Activated naive CD4-positive, alpha-beta T cell treated with anti-CD3 and anti-CD28 coated beads for 36 hours (primary cell): ENCODE results near the gene ADGRL3. TPM values are rescaled to one million over a fixed set of nuclear protein-coding genes. Genes with fewer than 3 reads are reported as not detected.

ENCODE experiments used
- CTCF ChIA-PET: fragments of 350-600 bp; sonication (Branson Sonifier 250); formaldehyde crosslinking; loops from one replicate; lab custom pipeline; 2021; ENCODE audit warnings: antibody characterized with exemption; lab: Charles Lee
- DNase-seq: peaks from one replicate; pipeline ENCODE4 v3.0.0-alpha.2; 2020
- H3K27ac Mint-ChIP-seq: one replicate; pipeline ENCODE4 v1.8.0; 2021; ENCODE audit warnings: mild to moderate bottlenecking, mixed read lengths
- H3K27me3 Mint-ChIP-seq: one replicate; pipeline ENCODE4 v1.8.0; 2021; ENCODE audit warnings: low read depth, mixed read lengths
- H3K36me3 Mint-ChIP-seq: one replicate; pipeline ENCODE4 v1.8.0; 2021; ENCODE audit warnings: low read depth, mixed read lengths
- H3K4me1 Mint-ChIP-seq: one replicate; pipeline ENCODE4 v1.8.0; 2021; ENCODE audit warnings: low read depth, mixed read lengths
- H3K4me3 Mint-ChIP-seq: one replicate; pipeline ENCODE4 v1.8.0; 2021; ENCODE audit warnings: mild to moderate bottlenecking, moderate library complexity, mixed read lengths
- H3K9me3 Mint-ChIP-seq: one replicate; pipeline ENCODE4 v1.8.0; 2021; ENCODE audit warnings: mixed read lengths
- intact Hi-C: fragments of 100-400 bp; cut with micrococcal nuclease; formaldehyde crosslinking; loops from one replicate; pipeline ENCODE4 v1.15.1; 2023
- total RNA-seq, 2 experiments: library from RNA; stranded (reverse); gene quantifications; one replicate each; pipeline ENCODE4 v1.2.3, GENCODE V29; 2021

The ADGRL3 gene
- total RNA-seq, 2 experiments from 2014 or later = not detected

DNA sequence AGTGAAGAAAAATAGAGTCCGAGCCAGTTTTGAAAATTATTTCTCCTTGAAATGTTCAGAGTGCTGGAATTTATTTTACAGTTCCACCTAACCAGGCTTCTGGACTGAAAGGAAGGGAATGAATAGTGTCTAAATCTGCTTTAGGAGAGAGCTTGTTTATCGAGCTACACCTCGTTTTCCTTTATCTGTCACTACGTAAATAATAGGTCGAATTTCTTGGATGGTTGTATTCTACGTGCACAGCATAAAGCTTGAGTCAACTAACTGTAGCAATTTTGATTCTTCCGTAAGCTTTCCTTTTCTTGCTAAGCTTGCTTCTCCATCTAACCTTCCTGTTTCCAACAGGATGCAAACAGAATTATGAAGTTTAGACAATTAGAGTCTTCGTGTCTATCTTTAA is 48.6 kb downstream of the ADGRL3 start:
- CTCF ChIA-PET = no interaction called here
- H3K36me3 Mint-ChIP-seq = no peaks in the 10 kb centered on the region
- no peaks in the 10 kb centered on the region for H3K4me1 Mint-ChIP-seq
- no peaks in the 10 kb centered on the region for H3K27me3 Mint-ChIP-seq
- H3K9me3 Mint-ChIP-seq = peaks cover 4% of the 10 kb centered on the region
- no peak overlapping the region for H3K27ac Mint-ChIP-seq
- no peak overlapping the region for H3K4me3 Mint-ChIP-seq
- no peak for DNase-seq
- intact Hi-C loops = no loop called here

DNA sequence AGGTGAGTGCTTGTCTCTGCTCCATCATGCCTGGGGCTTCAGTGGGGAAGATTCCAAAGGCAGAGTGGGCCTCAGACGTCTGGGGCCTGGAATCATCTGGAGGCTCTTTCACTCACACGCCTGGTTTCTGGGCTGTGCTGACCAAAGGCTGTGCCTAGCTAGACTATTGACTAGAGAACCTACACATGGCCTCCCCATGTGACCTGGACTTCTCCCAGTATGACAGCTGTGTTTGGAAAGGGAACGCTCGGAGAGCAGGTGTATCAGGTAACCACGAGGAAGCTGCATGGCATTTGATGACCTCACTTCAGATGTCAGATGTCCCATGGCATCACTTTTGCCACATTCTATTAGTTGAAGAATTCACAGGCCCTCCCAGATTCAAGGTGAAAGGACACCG is 51.0 kb downstream of the ADGRL3 start:
- CTCF ChIA-PET = no interaction called here

DNA sequence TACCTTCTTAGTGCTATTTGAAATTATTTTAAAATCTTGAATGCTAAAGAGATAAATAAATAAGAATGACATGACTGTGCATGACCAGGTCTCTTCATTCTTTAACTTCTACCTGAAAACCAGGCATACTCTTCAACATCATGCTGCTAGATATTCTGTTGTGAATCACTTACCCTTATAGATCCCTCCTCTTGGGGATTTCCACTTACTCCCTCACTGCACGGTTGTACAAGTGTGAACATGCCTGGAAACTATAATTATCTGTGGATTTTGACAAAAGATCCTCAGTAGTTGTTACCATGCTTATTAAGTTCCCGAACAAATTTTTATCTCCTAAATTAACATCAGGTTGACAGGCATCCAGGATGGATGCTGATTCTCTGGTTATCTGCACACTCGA is 54.3 kb downstream of the ADGRL3 start:
- no peak for DNase-seq
- Mint-ChIP-seq H3K36me3 (no peaks in the 10 kb centered on the region), H3K9me3 (no peaks in the 10 kb centered on the region), H3K4me3 (no peak overlapping the region), H3K27ac (no peak overlapping the region), H3K27me3 (no peaks in the 10 kb centered on the region), H3K4me1 (no peaks in the 10 kb centered on the region)
- intact Hi-C loops = no loop called here
- CTCF ChIA-PET = no interaction called here

More for the DNA sequence above, 51.0 kb downstream of the ADGRL3 start:
- Mint-ChIP-seq H3K4me3 (no peak overlapping the region), H3K36me3 (no peaks in the 10 kb centered on the region), H3K27ac (no peak overlapping the region), H3K9me3 (peaks cover 2% of the 10 kb centered on the region), H3K4me1 (no peaks in the 10 kb centered on the region), H3K27me3 (no peaks in the 10 kb centered on the region)
- intact Hi-C loops = no loop called here
- no peak for DNase-seq

DNA sequence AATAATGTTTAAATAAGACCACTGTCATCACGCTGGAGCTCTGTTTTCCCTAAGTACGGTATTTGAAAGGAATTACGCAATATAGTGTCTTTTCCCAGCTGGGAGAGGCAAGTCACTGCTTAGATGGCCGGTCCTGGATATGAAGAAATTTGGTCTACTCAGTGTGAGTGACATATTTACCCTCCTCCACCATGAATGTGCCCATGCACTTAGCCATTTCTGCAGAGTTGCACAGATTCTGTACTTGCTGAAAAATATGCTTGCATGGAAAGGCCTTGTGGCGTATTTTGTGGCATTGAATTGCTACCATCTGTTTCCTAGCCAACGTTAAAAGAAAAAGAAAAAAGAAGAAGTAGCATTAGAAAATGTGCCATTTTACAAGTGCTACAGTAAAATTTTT is 73.1 kb downstream of the ADGRL3 start:
- no peak overlapping the region for H3K4me3 Mint-ChIP-seq
- no peaks in the 10 kb centered on the region for H3K27me3 Mint-ChIP-seq
- CTCF ChIA-PET = no interaction called here
- no peak for DNase-seq
- no peaks in the 10 kb centered on the region for H3K9me3 Mint-ChIP-seq
- intact Hi-C loops = no loop called here
- H3K4me1 Mint-ChIP-seq = no peaks in the 10 kb centered on the region
- no peaks in the 10 kb centered on the region for H3K36me3 Mint-ChIP-seq
- no peak overlapping the region for H3K27ac Mint-ChIP-seq

DNA sequence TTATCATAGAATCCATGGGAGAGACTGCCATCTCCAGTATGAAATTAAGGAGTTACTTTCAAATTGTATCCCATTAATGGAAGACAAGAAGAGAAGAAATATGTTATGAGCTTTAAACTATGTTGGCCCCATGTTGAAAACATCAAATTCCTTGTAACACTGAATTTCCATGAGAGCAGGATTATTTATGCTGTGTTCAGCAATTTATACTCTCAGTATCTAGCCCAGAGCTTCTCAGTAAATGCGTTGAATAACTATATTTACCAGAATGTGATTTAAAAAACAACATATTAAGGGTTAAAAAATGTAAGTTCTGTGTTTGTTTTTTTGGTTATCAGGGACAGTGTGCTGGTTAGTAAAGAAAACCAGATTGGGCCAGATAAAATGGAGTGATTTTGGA is 74.2 kb downstream of the ADGRL3 start:
- intact Hi-C loops = no loop called here

DNA sequence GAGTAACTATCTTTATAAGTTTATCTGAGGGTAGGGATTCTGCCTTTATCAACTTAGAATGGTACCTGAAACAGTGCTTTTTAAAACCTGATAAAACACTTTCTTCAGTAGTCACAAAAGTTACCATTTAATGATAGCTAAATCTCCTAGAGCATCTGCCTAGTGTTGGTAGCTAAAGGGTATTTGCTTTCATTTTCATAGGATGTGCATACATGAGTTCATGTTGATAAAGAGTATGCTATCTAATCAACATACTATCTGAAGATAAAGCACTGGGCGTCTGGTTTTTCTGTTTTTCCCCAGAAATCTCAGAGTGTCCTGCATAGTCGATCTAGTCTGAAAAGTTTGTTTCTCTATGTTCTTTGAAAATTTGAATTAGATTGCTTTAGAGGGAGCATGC is 75.1 kb downstream of the ADGRL3 start:
- intact Hi-C loops = no loop called here
- H3K27ac Mint-ChIP-seq = no peak overlapping the region
- CTCF ChIA-PET = no interaction called here
- no peaks in the 10 kb centered on the region for H3K27me3 Mint-ChIP-seq
- no peaks in the 10 kb centered on the region for H3K36me3 Mint-ChIP-seq
- peaks cover 2% of the 10 kb centered on the region for H3K9me3 Mint-ChIP-seq
- no peaks in the 10 kb centered on the region for H3K4me1 Mint-ChIP-seq
- H3K4me3 Mint-ChIP-seq = no peak overlapping the region
- no peak for DNase-seq

More for the DNA sequence above, 74.2 kb downstream of the ADGRL3 start:
- Mint-ChIP-seq H3K36me3 (no peaks in the 10 kb centered on the region), H3K27me3 (no peaks in the 10 kb centered on the region), H3K9me3 (no peaks in the 10 kb centered on the region), H3K4me1 (no peaks in the 10 kb centered on the region), H3K4me3 (no peak overlapping the region), H3K27ac (no peak overlapping the region)
- CTCF ChIA-PET = no interaction called here
- DNase-seq = no peak

DNA sequence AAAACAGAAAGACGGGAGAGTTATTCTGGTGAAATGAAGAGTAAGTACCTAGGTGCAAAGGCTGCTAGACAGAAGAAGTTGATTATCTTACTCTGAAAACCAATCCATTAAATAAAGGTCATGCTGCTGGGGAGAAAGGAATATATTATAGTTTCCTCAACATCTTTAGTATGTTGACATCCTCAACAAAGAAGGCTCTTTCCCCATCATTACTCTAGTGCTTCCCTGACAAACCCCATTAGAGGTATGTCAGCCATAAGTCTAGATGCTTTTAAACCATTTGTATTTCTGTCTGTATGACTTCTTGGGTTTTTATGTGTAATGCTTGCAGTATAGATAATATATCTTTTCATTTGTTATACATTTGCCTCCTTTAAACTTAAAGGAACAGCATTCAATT is 75.9 kb downstream of the ADGRL3 start:
- Mint-ChIP-seq H3K36me3 (no peaks in the 10 kb centered on the region), H3K27ac (no peak overlapping the region), H3K4me3 (no peak overlapping the region), H3K9me3 (peaks cover 2% of the 10 kb centered on the region), H3K4me1 (no peaks in the 10 kb centered on the region), H3K27me3 (no peaks in the 10 kb centered on the region)
- CTCF ChIA-PET = no interaction called here
- intact Hi-C loops = no loop called here
- no peak for DNase-seq

DNA sequence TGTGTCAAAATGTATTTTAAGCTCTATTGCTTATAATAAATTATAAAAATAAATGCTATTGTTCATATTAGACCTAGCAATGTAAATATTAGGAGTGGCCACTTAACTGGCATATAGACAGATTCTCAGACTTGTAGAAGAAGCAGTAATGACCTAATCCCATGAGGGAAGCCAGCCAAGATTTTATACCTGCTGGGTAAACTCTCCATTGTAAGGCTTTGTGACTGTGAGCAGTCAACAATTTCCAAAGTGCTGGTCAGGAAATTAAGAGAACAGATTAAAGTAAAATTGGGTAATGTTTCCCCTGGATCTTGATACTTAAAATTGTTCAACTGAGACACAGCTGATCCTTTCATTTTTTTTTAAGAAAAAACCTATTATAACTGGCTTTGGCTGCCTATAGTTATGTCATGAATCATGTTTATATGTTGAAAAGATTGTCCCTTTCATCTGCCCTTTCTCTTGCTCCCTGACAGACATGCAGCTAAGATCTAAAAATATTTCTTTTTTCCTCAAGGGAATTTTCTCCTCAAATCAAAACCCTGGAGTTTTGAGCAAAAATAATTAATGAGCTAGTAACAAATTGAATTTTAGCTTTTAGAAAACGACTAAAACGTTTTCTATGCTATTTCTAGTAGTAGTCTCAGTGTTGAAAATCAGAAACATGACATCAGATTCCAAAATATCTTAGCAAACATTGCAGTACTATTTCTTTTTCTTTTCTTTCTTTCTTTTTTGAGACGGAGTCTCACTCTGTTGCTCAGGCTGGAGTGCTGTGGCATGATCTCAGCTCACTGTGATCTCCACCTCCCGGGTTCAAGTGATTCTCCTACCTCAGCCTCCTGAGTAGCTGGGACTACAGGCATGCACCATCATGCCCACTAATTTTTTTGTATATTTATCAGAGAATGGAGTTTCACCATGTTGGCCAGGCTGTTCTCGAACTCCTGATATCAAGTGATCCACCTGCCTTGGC is 77.9 kb downstream of the ADGRL3 start:
- H3K9me3 Mint-ChIP-seq = peaks cover 2% of the 10 kb centered on the region
- intact Hi-C loops = no loop called here
- H3K27ac Mint-ChIP-seq = no peak overlapping the region
- H3K4me1 Mint-ChIP-seq = no peaks in the 10 kb centered on the region
- DNase-seq = no peak
- no peaks in the 10 kb centered on the region for H3K36me3 Mint-ChIP-seq
- no peak overlapping the region for H3K4me3 Mint-ChIP-seq
- CTCF ChIA-PET = no interaction called here
- H3K27me3 Mint-ChIP-seq = no peaks in the 10 kb centered on the region

DNA sequence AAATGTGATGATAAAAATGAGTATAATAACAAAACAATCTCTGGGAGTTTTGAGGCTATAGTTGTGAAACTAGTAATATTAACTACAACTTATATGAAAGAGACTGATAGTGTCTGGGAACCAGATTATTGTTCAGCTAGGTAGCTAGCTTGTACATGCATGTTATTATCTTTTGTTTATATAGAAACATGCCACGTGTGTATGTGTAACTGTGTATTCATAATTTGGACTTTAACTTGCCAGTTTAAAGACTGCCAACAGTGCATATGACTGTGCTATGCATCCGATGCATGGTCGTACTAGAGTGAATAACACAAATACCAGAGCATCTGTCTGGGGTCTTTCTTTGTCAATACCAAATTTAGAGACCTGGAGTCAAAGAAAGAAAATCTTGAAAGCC is 92.2 kb downstream of the ADGRL3 start:
- CTCF ChIA-PET = no interaction called here
- H3K27me3 Mint-ChIP-seq = no peaks in the 10 kb centered on the region
- no peak overlapping the region for H3K27ac Mint-ChIP-seq

DNA sequence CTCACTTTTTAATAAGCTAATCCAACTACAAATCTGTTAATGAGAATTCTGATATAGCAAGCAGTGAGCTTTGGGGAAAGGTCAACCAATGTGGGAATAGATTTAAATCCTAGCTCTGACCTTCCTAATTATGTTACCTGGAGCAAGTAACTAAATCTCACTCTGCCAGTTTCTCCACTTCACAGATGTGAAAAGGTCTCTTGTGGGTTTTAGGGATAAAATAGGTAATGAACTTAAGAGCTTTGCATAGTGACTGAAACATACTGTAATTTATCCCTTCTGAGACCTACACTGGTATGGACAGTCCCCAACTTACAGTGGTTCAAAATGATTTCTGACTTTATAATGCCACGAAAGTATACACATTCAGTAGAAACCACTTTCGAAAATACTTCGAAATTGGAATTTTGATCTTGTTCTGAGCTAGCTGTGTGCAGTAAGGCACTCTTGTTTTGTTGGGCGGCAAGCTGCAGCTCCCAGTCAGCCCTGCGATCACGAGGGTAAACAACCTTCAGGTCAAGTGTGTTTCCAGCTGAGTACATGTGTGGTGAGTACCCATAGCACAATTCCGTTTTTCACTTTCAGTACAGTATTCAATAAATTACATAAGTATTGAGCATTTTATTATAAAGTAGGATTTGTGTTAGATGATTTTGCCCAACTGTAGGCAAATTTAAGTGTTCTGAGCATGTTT is 93.7 kb downstream of the ADGRL3 start:
- no peaks in the 10 kb centered on the region for H3K4me1 Mint-ChIP-seq
- intact Hi-C loops = no loop called here
- H3K9me3 Mint-ChIP-seq = peaks cover 2% of the 10 kb centered on the region
- no peak overlapping the region for H3K27ac Mint-ChIP-seq
- H3K36me3 Mint-ChIP-seq = no peaks in the 10 kb centered on the region
- no peak overlapping the region for H3K4me3 Mint-ChIP-seq
- DNase-seq = no peak
- CTCF ChIA-PET = no interaction called here
- H3K27me3 Mint-ChIP-seq = no peaks in the 10 kb centered on the region

More for the DNA sequence above, 92.2 kb downstream of the ADGRL3 start:
- H3K4me1 Mint-ChIP-seq = no peaks in the 10 kb centered on the region
- no peaks in the 10 kb centered on the region for H3K36me3 Mint-ChIP-seq
- DNase-seq = no peak
- H3K4me3 Mint-ChIP-seq = no peak overlapping the region
- peaks cover 2% of the 10 kb centered on the region for H3K9me3 Mint-ChIP-seq
- intact Hi-C loops = no loop called here

DNA sequence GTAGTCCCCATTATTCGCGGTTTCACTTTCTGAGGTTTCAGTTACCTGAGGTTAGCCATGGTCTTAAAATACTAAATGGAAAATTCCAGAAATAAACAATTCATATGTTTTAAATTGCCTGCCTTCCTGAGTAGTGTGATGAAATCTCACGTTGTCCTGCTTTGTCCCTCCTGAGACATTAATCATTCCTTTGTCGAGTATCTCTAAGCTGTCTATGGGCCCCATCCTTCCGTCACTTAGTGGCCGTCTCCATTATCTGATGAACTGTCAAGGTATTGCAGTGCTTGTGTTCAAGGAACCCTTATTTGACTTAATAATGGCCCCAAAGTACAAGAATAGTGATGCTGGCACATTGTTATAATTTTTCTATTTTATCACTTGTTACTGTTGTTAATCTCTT is 94.8 kb downstream of the ADGRL3 start:
- Mint-ChIP-seq H3K9me3 (peaks cover 2% of the 10 kb centered on the region), H3K27ac (no peak overlapping the region), H3K27me3 (no peaks in the 10 kb centered on the region), H3K4me3 (no peak overlapping the region), H3K36me3 (no peaks in the 10 kb centered on the region), H3K4me1 (no peaks in the 10 kb centered on the region)
- intact Hi-C loops = no loop called here
- DNase-seq = no peak
- CTCF ChIA-PET = no interaction called here

DNA sequence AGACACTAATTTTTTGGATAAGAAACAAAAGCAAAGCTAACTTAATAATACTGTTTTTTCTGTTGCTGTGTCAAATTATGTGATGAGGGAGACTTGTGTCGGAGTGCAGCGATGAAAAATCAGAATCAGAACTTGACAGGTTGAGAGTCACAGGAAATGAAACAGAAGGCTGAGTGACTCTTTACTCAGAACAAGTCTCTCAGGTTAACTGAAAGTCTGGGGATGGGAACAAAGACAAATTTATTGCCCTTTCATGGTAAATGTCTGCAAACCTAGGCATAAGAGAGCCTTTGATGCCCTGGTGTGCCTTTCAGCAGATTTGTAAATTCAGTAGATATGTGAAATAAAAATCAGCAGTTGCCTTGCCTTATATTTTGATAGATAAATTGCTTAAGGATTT is 96.0 kb downstream of the ADGRL3 start:
- Mint-ChIP-seq H3K36me3 (no peaks in the 10 kb centered on the region), H3K27ac (no peak overlapping the region), H3K9me3 (no peaks in the 10 kb centered on the region), H3K4me3 (no peak overlapping the region), H3K27me3 (no peaks in the 10 kb centered on the region), H3K4me1 (no peaks in the 10 kb centered on the region)
- intact Hi-C loops = no loop called here
- CTCF ChIA-PET = no interaction called here
- no peak for DNase-seq
